Measurements from ENCODE around the gene JAG1.

GRCh38 chr20:10699941-10700340 is 26.1 kb upstream of the JAG1 start:
- TF ChIP-seq CTCF (conservative IDR thresholded peaks at IDR 0.05): no peak
- TF ChIP-seq ZFX (IDR thresholded peaks at IDR 0.05): no peak

Measured in C4-2B (cell line).